Effector memory CD8-positive, alpha-beta T cell (primary cell): Measurements from ENCODE around the gene STK36.

Experiments
- ATAC-seq: fragments of 150-1000 bp; cut with Tn5 transposase; replicated peaks from 2 replicates; pipeline ENCODE4 v1.10.0; 2021; ENCODE audit warnings: mild to moderate bottlenecking, moderate library complexity
- DNase-seq, 3 experiments: peaks; one replicate each; pipeline ENCODE4 v3.0.0; 2021
- H3K27ac Mint-ChIP-seq, 2 donors: one replicate each; pipeline ENCODE4 v1.8.0; 2022; ENCODE audit warnings: mild to moderate bottlenecking in 2 of 2, mixed read lengths in 2 of 2, moderate library complexity in 2 of 2
- H3K27me3 Mint-ChIP-seq, 2 donors: one replicate each; pipeline ENCODE4 v1.8.0; 2022; ENCODE audit warnings: mixed read lengths in 2 of 2
- H3K36me3 Mint-ChIP-seq: one replicate; pipeline ENCODE4 v1.8.0; 2022; ENCODE audit warnings: mild to moderate bottlenecking, moderate library complexity, mixed read lengths; ENCODE audit not compliant: insufficient read depth
- H3K4me1 Mint-ChIP-seq, 2 donors: one replicate each; pipeline ENCODE4 v1.8.0; 2022; ENCODE audit warnings: low read depth in 2 of 2, mixed read lengths in 2 of 2
- H3K4me3 Mint-ChIP-seq, 2 donors: one replicate each; pipeline ENCODE4 v1.8.0; 2022; ENCODE audit warnings: mild to moderate bottlenecking in 2 of 2, mixed read lengths in 2 of 2, moderate library complexity in 2 of 2
- H3K9me3 Mint-ChIP-seq, 2 donors: one replicate each; pipeline ENCODE4 v1.8.0; 2022; ENCODE audit warnings: mixed read lengths in 2 of 2

STK36 gene

DNA sequence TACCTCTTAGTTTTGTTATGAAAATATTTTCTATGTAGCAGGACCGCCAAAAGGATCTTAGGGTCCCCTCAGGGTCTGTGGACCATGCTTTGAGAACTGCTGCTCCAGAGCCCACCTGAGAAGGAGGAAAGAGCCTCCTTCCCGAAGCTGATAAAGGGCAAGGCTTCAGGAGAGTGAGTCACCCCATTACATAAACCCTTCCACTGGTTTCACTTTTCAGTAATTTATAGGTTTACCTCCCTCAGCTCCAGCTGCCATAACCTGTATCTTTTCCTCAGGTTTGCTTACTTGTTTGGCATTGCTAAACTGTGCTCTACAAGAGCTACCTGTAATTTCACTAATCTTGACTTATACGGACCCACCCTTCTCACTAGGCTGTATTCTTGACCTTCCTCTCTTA is 45.4 kb downstream of the STK36 start:
- Mint-ChIP-seq H3K4me3 (no peak overlapping the region), H3K27ac (no peak overlapping the region), H3K4me1 (peaks cover 7 to 17% of the 10 kb centered on the region in 2 donors), H3K36me3 (peaks cover 7% of the 10 kb centered on the region), H3K9me3 (no peaks in the 10 kb centered on the region), H3K27me3 (no peaks in the 10 kb centered on the region)
- DNase-seq (no peak), ATAC-seq (no peak)

DNA sequence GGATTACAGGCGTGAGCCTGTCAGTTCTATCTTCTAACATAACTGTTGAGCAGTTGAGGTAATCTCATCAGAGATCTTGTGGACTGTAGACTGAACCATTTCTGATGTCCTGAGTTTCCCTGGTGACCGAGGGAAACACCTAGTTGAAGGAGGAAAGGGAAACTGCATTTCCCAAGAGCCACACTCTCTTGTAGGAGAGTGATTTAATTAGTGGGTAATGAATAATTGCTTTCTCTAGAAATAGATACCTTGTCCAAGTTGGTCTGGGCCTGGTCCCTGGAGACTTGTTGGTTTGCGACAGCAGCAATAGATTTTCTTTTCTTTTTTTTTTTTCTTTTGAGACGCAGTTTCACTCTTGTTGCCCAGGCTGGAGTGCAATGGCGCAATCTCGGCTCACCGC is 46.2 kb downstream of the STK36 start:
- H3K4me1 Mint-ChIP-seq, result peaks cover 10 to 22% of the 10 kb centered on the region in 2 donors
- DNase-seq, result no peak
- H3K4me3 Mint-ChIP-seq, result no peak overlapping the region
- peak overlapping the region in 1 of 2 donors; percentile 36 for H3K27ac Mint-ChIP-seq
- no peaks in the 10 kb centered on the region for H3K9me3 Mint-ChIP-seq
- H3K27me3 Mint-ChIP-seq, result no peaks in the 10 kb centered on the region
- ATAC-seq, result no peak
- peaks cover 7% of the 10 kb centered on the region for H3K36me3 Mint-ChIP-seq

GRCh38 chr2:218719457-218719856 is 47.6 kb downstream of the STK36 start:
- Mint-ChIP-seq H3K27me3 (no peaks in the 10 kb centered on the region), H3K4me1 (peaks cover 7 to 23% of the 10 kb centered on the region in 2 donors), H3K27ac (no peak overlapping the region), H3K4me3 (no peak overlapping the region), H3K9me3 (no peaks in the 10 kb centered on the region), H3K36me3 (peaks cover 7% of the 10 kb centered on the region)
- DNase-seq (no peak), ATAC-seq (no peak)

GRCh38 chr2:218720048-218721041 is 48.5 kb downstream of the STK36 start:
- H3K4me3 Mint-ChIP-seq, result no peak overlapping the region
- no peak overlapping the region for H3K27ac Mint-ChIP-seq
- peaks cover 7% of the 10 kb centered on the region for H3K36me3 Mint-ChIP-seq
- H3K4me1 Mint-ChIP-seq, result peaks cover 7 to 23% of the 10 kb centered on the region in 2 donors
- ATAC-seq (no peak), DNase-seq (no peak)
- no peaks in the 10 kb centered on the region for H3K27me3 Mint-ChIP-seq
- no peaks in the 10 kb centered on the region for H3K9me3 Mint-ChIP-seq

DNA sequence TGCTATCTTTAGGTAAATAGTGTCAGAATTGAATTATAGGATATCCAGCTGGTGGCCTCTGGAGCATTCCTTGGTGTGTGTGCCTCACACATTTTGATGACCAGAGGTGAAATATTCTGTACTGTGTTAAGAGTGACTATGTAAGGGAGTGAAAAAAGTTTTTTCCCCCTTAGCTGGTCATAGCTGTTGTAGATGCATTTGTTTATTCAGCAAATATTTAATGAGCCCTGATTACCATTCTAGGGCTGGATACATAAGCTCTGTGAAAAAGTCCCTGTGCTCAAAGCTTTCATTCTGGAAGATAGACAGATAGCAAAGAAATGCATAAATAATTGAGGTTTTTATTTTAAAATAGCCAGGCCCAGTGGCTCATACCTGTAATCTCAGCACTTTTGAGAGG is 49.6 kb downstream of the STK36 start:
- no peak overlapping the region for H3K4me3 Mint-ChIP-seq
- H3K4me1 Mint-ChIP-seq, result peaks cover 7 to 23% of the 10 kb centered on the region in 2 donors
- ATAC-seq (no peak), DNase-seq (no peak)
- H3K36me3 Mint-ChIP-seq, result peaks cover 7% of the 10 kb centered on the region
- no peaks in the 10 kb centered on the region for H3K9me3 Mint-ChIP-seq
- H3K27me3 Mint-ChIP-seq, result no peaks in the 10 kb centered on the region
- H3K27ac Mint-ChIP-seq, result no peak overlapping the region

DNA sequence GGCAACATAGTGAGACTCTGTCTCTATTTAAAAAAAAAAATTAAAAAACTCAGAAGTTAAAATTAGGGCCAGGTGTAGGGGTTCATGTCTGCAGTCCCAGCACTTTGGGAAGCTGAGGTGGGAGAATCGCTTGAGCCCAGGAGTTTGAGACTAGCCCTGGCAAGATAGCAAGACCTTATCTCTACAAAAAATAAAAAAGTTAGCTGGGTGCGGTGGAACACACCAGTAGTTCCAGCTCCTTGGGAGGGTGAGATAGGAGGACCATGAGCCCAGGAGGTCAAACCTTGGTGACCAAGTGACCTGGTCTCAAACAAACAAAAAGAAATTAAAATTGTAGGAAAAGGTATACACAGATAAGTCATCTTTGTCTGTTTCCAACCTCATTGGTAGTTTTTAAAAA is 50.0 kb downstream of the STK36 start:
- H3K27me3 Mint-ChIP-seq, result no peaks in the 10 kb centered on the region
- no peaks in the 10 kb centered on the region for H3K9me3 Mint-ChIP-seq
- DNase-seq (no peak), ATAC-seq (no peak)
- H3K4me3 Mint-ChIP-seq, result no peak overlapping the region
- H3K4me1 Mint-ChIP-seq, result peaks cover 7 to 23% of the 10 kb centered on the region in 2 donors
- H3K27ac Mint-ChIP-seq, result no peak overlapping the region
- H3K36me3 Mint-ChIP-seq, result peaks cover 6% of the 10 kb centered on the region

- H3K27me3 Mint-ChIP-seq, result no peaks in the 10 kb centered on the region
- H3K36me3 Mint-ChIP-seq, result peaks cover 2% of the 10 kb centered on the region
- ATAC-seq (no peak), DNase-seq (no peak)
- peaks cover 7 to 18% of the 10 kb centered on the region in 2 donors for H3K4me1 Mint-ChIP-seq
- no peak overlapping the region for H3K4me3 Mint-ChIP-seq
- peaks cover 0 to 1% of the 10 kb centered on the region in 2 donors for H3K9me3 Mint-ChIP-seq
- H3K27ac Mint-ChIP-seq, result peak overlapping the region; percentile 8 to 50
Measured at GRCh38 chr2:218722419-218722818, 50.5 kb downstream of the STK36 start.

DNA sequence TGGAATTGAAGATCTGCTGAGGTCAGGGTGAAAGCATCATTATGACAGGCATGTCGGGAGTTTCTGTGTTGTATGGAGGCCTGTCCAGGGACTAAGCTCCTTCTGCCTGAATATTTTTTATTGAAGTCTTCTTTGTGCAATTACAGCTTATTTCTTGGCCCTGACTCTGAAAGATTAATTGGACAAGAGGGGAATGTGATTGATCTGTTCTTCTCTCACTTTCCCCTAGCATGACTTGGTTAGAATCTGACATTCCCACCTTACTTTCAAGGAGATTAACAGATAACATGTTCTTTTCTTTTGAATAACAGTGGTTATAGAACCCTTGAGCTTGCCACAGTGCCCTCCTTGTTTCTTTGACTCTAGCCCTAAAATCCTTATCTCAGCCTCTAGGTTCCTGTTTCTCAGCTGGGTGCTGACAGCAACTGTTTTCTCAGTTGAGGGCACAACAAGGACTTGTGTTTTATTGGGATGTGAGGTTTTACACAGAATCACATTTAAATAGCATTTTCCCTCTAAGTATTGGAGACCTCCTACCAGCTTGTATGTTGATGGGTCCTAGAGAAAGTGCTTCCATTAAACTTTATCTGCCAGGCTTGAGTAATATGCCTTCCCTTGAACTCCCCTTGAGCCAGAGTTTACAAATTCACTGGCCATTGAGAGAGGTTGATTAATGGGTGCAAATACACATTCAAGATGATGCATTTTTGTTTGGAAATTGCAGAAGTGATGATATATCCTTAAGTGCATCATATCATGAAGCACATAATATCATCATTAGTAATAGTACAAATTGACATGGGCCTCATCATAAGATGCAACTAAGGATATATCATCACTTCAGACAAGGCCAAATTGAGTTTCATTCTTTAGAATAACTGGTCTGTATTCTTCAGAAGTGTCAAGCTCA is 51.2 kb downstream of the STK36 start:
- no peak for DNase-seq
- H3K4me3 Mint-ChIP-seq, result no peak overlapping the region
- peaks cover 0 to 1% of the 10 kb centered on the region in 2 donors for H3K9me3 Mint-ChIP-seq
- peak overlapping the region; percentile 8 to 50 for H3K27ac Mint-ChIP-seq
- no peaks in the 10 kb centered on the region for H3K27me3 Mint-ChIP-seq
- H3K36me3 Mint-ChIP-seq, result peaks cover 2% of the 10 kb centered on the region
- peaks cover 7 to 16% of the 10 kb centered on the region in 2 donors for H3K4me1 Mint-ChIP-seq
- ATAC-seq, result no peak

DNA sequence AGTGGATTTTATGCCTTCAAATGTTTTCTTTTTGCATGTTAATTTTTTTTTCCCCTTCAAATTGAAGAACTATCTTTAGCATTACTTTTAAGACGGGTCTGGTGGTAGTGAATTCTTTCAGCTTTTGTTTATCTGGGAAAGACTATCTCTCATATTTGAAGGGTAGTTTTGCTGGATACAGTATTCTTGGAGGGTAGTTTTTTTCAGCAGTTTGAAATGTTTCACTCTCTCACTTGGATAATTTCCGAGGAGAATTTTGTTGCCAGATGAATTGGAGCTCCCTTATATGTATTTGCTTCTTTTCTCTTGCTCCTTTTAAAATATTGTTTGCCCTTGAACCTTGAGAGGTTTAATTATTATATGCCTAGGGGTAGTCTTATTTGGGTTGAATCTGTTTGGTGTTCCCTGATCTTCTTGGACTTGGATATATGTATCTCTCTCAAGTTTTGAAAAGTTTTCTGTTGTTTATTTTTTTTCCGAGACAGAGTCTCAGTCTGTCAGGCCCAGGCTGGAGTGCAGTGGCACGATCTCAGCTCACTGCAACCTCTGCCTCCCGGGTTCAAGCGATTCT is 54.2 kb downstream of the STK36 start:
- Mint-ChIP-seq H3K4me3 (no peak overlapping the region), H3K4me1 (peaks cover 5 to 12% of the 10 kb centered on the region in 2 donors), H3K36me3 (peaks cover 6% of the 10 kb centered on the region), H3K27ac (no peak overlapping the region), H3K9me3 (peaks cover 0 to 1% of the 10 kb centered on the region in 2 donors), H3K27me3 (no peaks in the 10 kb centered on the region)
- no peak for DNase-seq
- no peak for ATAC-seq

- no peaks in the 10 kb centered on the region for H3K27me3 Mint-ChIP-seq
Measured at GRCh38 chr2:218727502-218728165, 55.7 kb downstream of the STK36 start.

GRCh38 chr2:218729640-218730039 is 57.8 kb downstream of the STK36 start:
- Mint-ChIP-seq H3K36me3 (peaks cover 8% of the 10 kb centered on the region), H3K4me1 (peaks cover 7 to 20% of the 10 kb centered on the region in 2 donors), H3K4me3 (no peak overlapping the region), H3K27me3 (no peaks in the 10 kb centered on the region), H3K9me3 (peaks cover 0 to 1% of the 10 kb centered on the region in 2 donors), H3K27ac (no peak overlapping the region)
- ATAC-seq (no peak), DNase-seq (no peak)

More at GRCh38 chr2:218727502-218728165, 55.7 kb downstream of the STK36 start:
- DNase-seq, result no peak
- Mint-ChIP-seq H3K36me3 (peaks cover 8% of the 10 kb centered on the region), H3K9me3 (peaks cover 0 to 1% of the 10 kb centered on the region in 2 donors), H3K27ac (no peak overlapping the region), H3K4me1 (peaks cover 3 to 13% of the 10 kb centered on the region in 2 donors), H3K4me3 (no peak overlapping the region)
- no peak for ATAC-seq

GRCh38 chr2:218732052-218732760 is 60.3 kb downstream of the STK36 start:
- ATAC-seq (no peak), DNase-seq (no peak)
- Mint-ChIP-seq H3K27ac (no peak overlapping the region), H3K9me3 (no peaks in the 10 kb centered on the region), H3K4me3 (no peak overlapping the region), H3K4me1 (peaks cover 7 to 20% of the 10 kb centered on the region in 2 donors), H3K36me3 (peaks cover 12% of the 10 kb centered on the region), H3K27me3 (no peaks in the 10 kb centered on the region)
